HG03095 (cell line): ENCODE results near the gene CPO.

Experiments used
- ATAC-seq: cut with Tn5 transposase; IDR thresholded peaks from one replicate; pipeline ENCODE4 v1.9.1; 2021; ENCODE audit warnings: moderate library complexity; ENCODE audit not compliant: unreplicated experiment

CPO gene

GRCh38 chr2:207012461-207012860, 73.1 kb downstream of the CPO start:
- no peak for ATAC-seq

- ATAC-seq = no peak
Observed at GRCh38 chr2:207014424-207014823, 75.1 kb downstream of the CPO start.

- ATAC-seq = no peak
Observed at GRCh38 chr2:207015901-207016300, 76.6 kb downstream of the CPO start.
